Body of pancreas (tissue), 4 donors: ENCODE measurements around the gene COBL.

ENCODE experiments used
- CTCF ChIP-seq, 7 experiments: fragments of 450-650 bp in 4 of 7; fragments of 200-600 bp in 3 of 7; sonication (generic) in 3 of 7; IDR thresholded peaks; one replicate each; pipeline ENCODE4 v1.5.1; 2016 to 2019; ENCODE audit warnings: antibody characterized with exemption in 7 of 7
- POLR2A ChIP-seq, 3 donors: fragments of 450-650 bp; IDR thresholded peaks; one replicate each; pipeline ENCODE4 v1.6.1; 2016; ENCODE audit warnings: antibody characterized with exemption in 3 of 3, mild to moderate bottlenecking in 2 of 3

- TF ChIP-seq CTCF (IDR thresholded peaks at IDR 0.05) (no peak), POLR2A (IDR thresholded peaks at IDR 0.05) (no peak)
Observed at GRCh38 chr7:51229620-51230323, 86.8 kb downstream of the COBL start.
